ENCODE results near the gene AIFM3.

Gene AIFM3

GRCh38 chr22:20976291-20976877 is 9.3 kb downstream of the AIFM3 start:
- no peak for DNase-seq (ENCODE audit: low spot score)

- DNase-seq (ENCODE audit: low spot score): no peak
These were observed 10.0 kb downstream of the AIFM3 start for GRCh38 chr22:20977019-20977418.

DNA sequence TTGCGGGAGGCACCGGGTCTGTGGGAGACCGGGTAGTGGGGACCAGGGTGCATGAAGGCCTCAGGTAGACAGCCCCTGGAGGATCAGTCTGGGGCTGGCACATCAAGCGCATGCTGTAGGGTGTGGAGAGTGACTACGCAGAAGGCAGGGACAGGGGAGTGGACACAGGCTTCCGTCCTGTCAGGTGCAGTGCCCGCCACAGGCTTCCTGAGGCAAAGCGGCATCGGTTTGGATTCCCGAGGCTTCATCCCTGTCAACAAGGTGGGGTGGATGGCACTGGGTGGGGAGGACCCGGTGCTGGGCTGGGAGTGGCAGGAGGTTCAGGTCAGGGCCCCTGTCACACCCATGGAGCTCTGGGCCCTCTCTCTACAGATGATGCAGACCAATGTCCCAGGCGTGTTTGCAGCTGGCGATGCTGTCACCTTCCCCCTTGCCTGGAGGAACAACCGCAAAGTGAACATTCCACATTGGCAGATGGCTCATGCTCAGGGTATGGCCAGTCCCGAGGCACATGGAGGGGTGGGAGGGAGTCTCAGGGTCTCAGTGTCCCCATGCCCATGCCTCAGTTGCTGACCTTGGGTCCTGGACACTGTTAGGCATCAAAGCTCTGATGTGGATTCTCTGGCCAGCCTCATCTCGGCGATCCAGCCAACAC is 10.6 kb downstream of the AIFM3 start:
- no peak for DNase-seq (ENCODE audit: low spot score)

- DNase-seq (ENCODE audit: low spot score): no peak
These were observed 11.4 kb downstream of the AIFM3 start for GRCh38 chr22:20978419-20978818.

DNA sequence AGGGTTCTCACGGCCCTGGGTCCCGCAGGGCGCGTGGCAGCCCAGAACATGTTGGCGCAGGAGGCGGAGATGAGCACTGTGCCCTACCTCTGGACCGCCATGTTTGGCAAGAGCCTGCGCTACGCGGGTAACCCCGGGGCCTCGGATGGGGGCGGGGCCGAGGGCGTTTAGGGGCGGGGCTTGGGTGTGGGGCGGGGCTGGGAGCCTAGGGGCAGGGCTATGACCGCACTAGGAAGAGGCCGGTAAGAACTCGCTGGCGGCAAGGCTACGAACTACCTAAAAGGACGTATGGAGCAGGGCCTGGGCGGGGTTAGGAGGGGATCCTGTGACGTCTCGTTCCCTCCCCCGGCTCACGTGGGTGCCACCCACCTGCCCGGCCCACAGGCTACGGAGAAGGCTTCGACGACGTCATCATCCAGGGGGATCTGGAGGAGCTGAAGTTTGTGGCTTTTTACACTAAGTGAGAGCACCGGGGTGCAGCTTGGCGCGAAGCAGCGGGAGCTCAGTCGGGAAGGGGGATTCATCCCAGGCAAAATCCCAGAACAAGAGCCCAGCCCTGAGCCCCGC is 12.3 kb downstream of the AIFM3 start:
- DNase-seq (ENCODE audit: low spot score): peak; percentile 29

DNA sequence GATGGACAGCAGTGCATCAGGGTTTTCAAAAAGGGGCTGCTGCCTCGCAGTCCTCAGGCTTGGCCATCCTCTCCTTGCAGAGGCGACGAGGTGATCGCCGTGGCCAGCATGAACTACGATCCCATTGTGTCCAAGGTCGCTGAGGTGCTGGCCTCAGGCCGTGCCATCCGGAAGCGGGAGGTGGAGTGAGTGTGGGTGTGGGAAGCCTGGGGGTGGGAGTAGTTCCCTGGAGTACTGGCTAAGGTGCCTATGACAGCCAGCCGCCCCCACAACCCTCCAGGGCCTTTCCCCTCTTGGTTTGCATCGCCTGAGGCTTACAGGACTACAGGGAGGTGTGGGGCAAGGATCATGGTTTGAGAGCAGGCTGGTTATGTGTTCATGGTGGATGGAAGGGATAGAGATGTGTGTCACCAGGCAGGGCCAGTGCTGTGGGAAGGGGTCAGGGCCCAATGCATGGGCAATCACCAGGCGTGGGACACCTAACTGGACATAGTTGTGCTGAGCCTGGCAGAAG is 12.9 kb downstream of the AIFM3 start:
- DNase-seq (ENCODE audit: low spot score): no peak

- DNase-seq (ENCODE audit: low spot score): no peak
These were observed 13.5 kb downstream of the AIFM3 start for GRCh38 chr22:20980523-20980922.

GRCh38 chr22:20980938-20981722 is 14.1 kb downstream of the AIFM3 start:
- DNase-seq (ENCODE audit: low spot score): no peak

GRCh38 chr22:20981787-20982562 is 14.9 kb downstream of the AIFM3 start, which contains the start of gene LZTR1:
Gene LZTR1 (plus strand): TSS chr22:20982297. CDS start chr22:20982372, 75 bp downstream.
- DNase-seq (ENCODE audit: low spot score): peak; percentile 86

DNA sequence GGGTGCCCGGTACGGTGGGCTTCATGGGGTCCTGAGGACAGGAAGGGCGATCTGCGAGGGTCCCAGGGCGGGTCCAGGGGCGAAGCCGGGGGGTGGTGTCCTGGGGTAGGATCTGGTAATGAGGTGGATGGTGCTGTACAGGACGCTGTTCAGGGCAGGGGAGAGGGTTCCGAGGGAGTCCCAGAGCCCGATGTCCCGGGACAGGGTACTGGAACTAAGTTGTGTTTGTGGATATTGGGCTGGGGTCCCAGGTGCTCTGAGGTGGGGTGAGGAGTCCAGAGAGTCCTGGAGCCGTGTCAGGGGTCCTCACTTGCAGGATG is 15.5 kb downstream of the AIFM3 start:
- no peak for DNase-seq (ENCODE audit: low spot score)

DNA sequence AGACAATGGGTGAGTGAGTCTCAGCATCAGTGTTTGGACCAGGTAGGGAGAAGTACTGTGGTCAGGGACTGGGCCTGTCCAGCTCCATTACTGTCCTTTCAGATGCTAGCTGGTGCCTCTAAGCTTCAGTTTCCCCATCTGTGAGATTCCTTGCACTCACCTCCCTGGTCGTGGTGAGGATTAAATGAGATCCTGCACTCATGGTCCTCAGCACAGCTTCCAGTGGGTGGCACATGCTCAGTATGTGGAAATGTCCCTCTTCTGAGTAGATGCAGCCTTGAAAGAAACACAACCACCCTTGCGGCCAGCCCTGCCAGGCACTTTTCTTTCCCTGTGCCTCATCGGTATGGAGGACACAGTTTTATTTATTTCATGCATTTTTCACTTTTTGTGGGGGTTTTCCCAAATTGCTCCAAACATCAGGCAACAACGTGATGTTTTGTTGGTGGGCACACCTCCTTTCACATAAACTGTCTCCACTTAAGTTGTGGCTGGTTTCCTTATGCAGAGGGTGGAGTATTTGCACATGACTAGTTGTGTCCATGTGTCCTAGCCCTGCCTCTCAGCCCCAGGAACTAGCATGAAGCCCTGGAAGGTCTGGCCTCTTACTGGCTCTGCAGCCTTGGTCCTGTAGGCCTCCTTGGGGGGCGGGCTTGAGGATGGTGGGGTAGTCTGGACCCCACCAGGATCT is 16.2 kb downstream of the AIFM3 start:
- no peak for DNase-seq (ENCODE audit: low spot score)

GRCh38 chr22:20985720-20986119 is 18.7 kb downstream of the AIFM3 start:
- DNase-seq (ENCODE audit: low spot score): no peak

DNA sequence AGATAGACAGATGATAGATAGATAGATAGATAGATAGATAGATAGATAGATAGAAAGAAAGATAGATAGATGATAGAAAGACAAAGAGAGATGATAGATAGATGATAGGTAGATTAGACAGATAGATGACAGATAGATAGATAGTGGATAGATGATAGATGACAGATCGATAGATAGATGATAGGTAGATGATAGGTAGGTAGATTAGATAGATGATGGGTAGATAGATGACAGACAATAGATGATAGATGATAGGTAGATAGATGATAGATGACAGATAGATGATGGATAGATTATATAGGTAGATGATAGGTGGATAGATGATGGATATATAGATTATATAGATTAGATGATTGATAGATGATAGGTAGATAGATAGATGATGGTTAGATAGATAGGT is 19.3 kb downstream of the AIFM3 start:
- DNase-seq (ENCODE audit: low spot score): no peak

DNA sequence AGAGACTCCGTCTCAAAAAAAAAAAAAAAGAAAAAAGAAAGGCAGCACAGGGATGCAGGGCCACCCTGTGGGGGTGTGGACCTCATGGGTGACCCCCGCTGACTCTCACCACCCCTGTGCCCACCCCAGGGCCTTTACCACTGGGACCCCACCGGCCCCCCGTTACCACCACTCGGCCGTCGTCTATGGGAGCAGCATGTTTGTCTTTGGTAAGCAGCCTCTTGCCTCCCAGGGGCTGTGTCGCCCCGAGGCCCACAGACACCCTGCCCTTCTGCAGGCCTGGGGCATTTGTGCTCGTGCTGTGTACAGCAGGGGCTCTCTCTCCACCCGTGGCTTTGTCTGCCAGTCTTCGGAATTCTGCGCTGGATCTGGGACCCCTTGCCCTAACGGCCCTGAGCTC is 20.3 kb downstream of the AIFM3 start:
- DNase-seq (ENCODE audit: low spot score): no peak

- DNase-seq (ENCODE audit: low spot score): no peak
These were observed 21.7 kb downstream of the AIFM3 start for GRCh38 chr22:20988573-20989322.

DNA sequence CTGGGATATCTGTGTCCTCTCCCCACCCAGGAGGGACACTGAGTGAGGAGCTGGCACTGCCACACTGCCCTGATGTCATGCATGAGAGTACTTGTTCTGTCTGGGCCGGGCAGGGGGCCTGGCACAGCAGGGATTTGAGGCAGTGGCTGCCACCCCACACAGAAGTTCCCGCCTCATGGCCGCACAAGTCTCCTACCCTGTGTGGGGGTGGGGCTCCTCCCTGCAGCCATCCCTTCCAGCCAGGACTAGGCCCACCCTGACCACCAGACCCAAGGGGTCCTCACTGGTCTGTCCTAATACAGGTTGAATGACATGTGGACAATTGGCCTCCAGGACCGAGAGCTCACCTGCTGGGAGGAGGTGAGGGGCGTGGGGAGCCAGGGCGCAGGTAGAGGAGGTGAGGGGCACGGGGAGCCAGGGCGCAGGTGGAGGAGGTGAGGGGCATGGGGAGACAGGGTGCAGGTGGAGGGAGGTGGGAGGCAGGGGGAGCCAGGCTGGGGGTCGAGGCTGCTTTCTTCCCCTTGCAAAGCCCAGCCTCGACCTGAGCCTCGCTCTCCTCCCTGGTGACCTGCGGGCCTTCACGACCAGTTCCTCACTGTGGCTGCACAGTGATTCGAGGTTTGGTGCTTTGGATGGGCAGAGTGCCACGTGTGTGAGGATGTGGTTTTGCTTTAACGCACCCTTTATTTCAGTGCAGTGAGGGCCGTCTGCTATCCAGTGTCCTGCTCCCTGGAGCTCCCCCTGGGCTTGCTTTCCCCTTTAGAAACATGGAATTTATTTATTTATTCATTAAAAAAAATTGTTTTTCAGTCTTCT is 22.5 kb downstream of the AIFM3 start:
- no peak for DNase-seq (ENCODE audit: low spot score)

DNA sequence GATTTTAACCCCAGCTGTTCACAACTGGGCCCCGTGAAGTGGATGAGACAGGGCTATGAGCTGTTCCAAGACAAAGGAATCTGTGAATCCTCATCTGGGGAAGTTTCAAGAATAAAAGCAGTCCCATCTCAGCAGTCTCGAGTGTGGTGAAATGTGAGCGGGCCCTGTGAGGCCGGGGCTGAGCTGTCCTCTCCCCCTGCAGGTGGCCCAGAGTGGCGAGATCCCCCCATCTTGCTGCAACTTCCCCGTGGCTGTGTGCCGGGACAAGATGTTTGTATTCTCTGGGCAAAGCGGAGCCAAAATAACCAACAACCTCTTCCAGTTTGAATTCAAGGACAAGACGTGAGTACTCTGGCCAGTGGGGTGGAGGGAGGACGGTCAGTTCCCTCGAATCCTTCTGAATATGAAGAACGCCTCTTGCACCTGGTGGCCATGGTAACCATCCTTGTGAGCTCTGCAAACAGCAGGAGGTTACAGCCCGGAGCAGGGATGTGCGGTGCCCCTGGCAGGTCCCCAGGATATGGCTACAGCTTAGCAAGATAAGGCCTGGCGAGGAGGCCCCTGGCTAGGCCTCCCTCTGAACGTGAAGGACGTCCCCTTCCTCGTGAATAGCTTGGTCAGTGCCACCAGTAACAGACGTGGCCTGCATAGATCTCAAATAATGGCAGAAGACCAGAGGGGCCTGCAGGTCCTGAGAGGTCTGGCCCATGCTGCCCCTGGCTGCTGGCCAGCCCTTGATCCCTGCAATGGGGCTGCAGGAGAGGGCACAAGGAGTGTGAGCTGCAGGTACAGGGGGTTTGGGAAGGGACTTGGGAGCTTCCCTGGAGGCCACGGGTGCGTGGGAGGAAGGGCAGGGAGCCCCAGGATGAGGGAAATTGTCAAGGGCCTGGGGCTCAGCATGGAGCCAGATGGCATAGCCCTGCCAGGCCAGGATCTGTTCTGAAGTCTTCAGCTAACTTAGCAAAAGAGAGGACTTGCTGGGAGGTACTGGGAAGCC is 23.4 kb downstream of the AIFM3 start:
- no peak for DNase-seq (ENCODE audit: low spot score)

- no peak for DNase-seq (ENCODE audit: low spot score)
These were observed 24.4 kb downstream of the AIFM3 start for GRCh38 chr22:20991252-20992055.
